Endometrial microvascular endothelial cells (primary cell): ENCODE measurements around the gene C10orf71. TPM values are rescaled to one million over a fixed set of nuclear protein-coding genes. Genes with fewer than 3 reads are reported as not detected.

Experiments
- in situ Hi-C: cut with HindIII; loops from 2 replicates; pipeline ENCODE4 v1.10.0; 2017; ENCODE audit warnings: low sequenced_read_pairs, low pct_unique_long_range_greater_than_20kb; ENCODE audit errors: inconsistent ontology term
- total RNA-seq: library from RNA; depleted of rRNA; stranded (reverse); fragments of >200 nt; gene quantifications from one replicate; pipeline ENCODE4 v1.2.3, GENCODE V29; 2015; ENCODE audit errors: inconsistent ontology term

C10orf71 gene
- not detected for total RNA-seq

GRCh38 chr10:49298983-49299815 lies at the start of gene C10orf71:
Gene C10orf71, plus strand, starts transcription at chr10:49299170. Its CDS starts 23,376 bp downstream, at chr10:49322546.
- in situ Hi-C loops: no loop called here

DNA sequence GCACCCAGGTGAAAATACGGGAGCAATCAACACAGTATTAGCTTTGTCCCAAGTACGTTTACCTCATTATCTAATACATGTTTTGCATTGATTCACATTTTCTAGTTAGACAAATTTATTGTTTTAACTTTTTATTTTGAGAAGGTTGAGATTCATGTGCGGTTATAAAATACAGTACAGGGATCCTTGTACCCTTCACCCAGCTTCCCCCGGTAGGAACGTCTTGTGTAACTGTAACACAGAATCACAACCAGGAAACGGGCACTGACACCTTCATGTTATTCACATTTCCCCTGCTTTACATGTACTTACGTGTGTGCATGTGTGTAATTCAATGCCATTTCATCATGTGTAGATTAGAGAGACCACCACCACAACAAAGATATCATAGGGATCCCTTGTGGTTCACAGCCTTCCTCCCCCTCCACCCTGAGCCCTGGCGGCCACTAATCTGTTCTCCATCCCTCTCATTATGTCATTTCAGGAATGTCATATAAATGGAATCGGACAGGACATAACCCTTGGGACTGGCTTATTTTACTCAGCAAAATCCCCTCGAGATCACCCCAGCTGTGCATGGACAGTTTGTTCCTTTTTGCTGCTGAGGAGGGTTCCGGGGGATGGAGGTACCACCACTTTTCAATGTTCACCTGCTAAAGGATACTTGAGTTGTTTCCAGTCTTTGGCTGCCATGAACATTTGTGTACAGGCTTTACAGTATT lies 46.5 kb upstream of the C10orf71 start:
- in situ Hi-C loops: no loop called here

DNA sequence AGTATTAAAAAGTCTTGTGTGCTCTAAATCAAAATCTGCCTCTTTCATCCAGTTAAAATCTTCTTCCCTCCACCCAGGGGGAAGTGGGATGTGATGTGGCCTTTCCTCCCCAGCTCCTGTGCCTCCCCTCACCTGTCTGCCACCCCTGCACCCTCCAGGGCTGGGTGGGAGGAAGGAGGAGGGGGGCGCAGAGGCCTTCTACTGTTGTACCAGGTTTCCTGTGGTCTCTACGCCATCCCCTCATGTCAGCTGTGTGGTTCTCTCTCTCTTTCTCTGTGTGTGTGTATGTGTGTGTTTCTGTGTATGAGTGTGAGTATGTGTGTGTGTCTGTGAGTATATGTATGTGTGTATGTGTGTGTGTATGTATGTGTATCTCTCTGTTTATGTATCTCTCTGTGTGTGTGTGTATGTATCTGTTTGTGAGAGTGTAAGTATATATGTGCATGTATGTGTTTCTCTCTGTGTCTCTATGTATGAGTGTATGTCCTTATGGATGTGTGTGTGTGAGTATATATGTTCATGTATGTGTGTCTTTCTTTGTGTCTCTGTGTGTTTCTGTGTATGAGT lies 45.5 kb upstream of the C10orf71 start:
- in situ Hi-C loops: no loop called here

GRCh38 chr10:49254150-49254549 lies 44.8 kb upstream of the C10orf71 start:
- in situ Hi-C loops: no loop called here

- in situ Hi-C loops: no loop called here
Observed at GRCh38 chr10:49254556-49255318, 44.2 kb upstream of the C10orf71 start.

- in situ Hi-C loops: no loop called here
Observed at GRCh38 chr10:49255883-49256282, 43.1 kb upstream of the C10orf71 start.

DNA sequence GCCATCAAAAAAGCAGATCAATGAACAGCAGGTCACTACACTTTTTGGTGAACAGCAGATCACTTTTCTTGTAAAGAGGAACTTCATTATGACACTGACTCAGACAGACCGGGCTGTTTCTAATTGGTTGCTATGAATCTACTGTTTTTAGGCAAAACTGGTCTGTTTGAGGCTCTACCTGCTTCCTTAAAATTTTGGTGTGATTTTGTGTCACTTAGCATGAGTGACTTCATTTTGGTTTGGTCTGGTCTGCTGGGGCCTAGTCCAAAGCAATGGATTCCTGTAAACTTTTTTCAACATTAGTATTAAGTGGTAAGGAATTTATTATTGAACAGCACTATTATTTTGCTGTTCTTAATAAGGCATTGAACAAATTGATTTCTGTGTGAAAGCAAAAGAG lies 41.8 kb upstream of the C10orf71 start:
- in situ Hi-C loops: no loop called here

GRCh38 chr10:49257626-49258349 lies 41.2 kb upstream of the C10orf71 start:
- in situ Hi-C loops: no loop called here

- in situ Hi-C loops: no loop called here
Observed at GRCh38 chr10:49258350-49258683, 40.7 kb upstream of the C10orf71 start.

DNA sequence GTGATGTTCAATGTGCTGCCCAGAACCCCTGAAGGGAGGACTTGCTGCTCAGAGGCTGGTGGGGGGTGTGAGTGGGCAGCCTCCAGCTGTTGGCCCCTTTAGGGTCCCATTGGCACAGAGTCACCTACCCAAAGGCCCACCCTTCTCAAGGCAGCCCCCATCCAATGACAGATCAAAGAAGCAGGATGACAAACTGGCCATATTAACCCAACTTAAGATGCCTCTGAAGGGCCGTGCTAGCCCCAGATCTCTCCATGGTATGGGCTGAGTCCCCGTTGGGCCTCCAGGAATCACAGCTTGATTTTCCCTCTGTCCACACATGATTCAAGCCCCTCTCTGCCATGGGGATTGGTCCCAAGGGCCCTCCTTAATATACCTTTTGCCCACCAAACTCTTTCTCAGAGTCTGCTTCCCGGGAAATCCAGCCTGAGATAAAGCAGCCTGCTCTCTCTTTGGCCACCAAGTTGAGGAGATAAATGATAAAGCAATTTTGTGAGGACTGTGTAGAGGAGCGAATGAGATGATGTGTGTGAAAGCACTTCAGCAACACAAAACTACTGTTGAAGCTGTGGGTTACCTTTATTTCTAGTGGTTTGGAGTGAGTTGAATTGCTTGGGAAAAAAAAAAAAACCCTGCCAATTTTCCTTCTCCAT lies 38.2 kb upstream of the C10orf71 start:
- in situ Hi-C loops: no loop called here

- in situ Hi-C loops: no loop called here
Observed at GRCh38 chr10:49263591-49263990, 35.4 kb upstream of the C10orf71 start.

- in situ Hi-C loops: no loop called here
Observed at GRCh38 chr10:49264177-49264677, 34.7 kb upstream of the C10orf71 start.

DNA sequence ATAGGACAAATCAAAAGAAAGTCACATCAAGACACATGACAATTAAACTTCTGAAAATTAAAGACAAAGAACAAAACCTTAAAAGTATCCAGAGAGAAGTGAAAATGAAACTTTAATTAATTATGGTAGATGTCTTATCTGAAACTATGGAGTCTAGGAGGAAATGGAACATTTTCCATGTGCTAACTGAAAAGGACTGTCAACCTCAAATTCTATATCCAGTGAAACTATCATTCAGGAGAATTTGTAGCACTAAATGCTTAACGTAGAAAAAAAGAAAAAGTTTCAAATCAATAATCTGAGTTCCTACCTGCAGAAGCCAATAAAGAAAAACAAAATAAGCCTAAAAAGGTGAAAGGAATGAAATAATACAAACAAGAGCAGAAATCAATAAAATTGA lies 33.1 kb upstream of the C10orf71 start:
- in situ Hi-C loops: no loop called here

GRCh38 chr10:49268185-49268584 lies 30.8 kb upstream of the C10orf71 start:
- in situ Hi-C loops: no loop called here

DNA sequence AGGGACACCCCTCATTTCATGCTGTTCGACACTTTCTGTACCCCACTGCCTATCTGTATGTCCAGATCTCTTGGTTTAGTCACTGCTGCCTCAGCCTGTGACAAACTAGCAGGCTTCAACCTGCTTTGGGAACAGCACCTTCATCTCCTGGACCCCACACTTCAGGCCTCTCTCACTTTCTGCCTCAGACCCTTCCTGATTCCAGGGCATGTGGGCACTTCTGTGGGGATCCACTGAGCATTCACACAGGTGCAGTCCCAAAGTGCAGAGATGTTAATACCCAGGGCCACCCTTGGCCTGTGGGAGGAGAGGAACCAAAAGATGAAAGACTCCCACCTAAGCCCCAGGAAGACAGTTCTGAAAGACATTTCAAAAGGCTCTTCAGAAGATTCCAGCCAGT lies 29.4 kb upstream of the C10orf71 start:
- in situ Hi-C loops: no loop called here

GRCh38 chr10:49270565-49270964 lies 28.4 kb upstream of the C10orf71 start:
- in situ Hi-C loops: no loop called here

DNA sequence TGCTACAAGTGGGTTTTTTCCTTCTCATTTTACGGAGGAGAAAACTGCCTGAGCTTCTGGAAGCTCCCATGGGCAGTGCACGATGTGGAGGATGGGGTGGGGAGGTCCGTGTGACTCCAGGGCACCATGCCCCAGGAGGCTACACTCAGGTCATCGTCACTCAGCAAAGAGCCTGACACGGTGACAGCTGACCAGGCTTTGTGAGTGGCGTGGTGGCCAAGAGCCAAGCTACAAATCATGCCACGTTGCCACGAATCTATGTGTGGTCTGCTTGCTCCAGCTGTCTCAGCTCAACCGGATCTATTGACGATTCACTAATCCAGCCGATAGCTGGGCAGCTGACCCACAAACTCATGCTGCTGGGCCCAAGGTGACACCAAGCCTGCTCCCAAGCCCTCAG lies 27.6 kb upstream of the C10orf71 start:
- in situ Hi-C loops: no loop called here
